LNCAP (cell line): ENCODE results near the gene SLC15A3.

ENCODE experiments used
- CTCF ChIP-seq: fragments of 450-650 bp; IDR thresholded peaks from 2 replicates; pipeline ENCODE4 v1.5.1; 2017; ENCODE audit warnings: mild to moderate bottlenecking

SLC15A3 gene

GRCh38 chr11:60964801-60965200, 12.8 kb upstream of the SLC15A3 start:
- TF ChIP-seq CTCF: no peak

DNA sequence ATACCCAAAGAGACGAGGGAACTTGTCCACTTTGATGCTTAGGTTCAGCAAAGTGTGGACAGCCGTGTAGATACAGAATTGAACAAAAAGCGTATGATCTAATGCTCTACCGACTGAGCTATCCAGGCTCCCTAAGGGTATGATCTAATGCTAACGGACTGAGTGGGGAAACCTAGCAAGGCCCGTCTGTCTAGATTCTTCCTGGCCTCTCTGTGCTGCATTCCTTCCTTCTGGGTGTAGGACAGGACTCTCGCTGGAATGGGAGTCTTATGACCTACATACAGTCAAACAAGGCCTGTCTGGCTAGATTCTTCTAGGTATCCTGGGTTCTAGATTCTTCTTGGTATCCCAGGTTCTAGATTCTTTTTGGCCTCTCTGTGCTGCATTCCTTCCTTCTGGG, 8.4 kb upstream of the SLC15A3 start:
- no peak for TF ChIP-seq CTCF

- TF ChIP-seq CTCF: no peak
Measured at GRCh38 chr11:60959431-60959830, 7.5 kb upstream of the SLC15A3 start.

- no peak for TF ChIP-seq CTCF
Measured at GRCh38 chr11:60957188-60957587, 5.2 kb upstream of the SLC15A3 start.

DNA sequence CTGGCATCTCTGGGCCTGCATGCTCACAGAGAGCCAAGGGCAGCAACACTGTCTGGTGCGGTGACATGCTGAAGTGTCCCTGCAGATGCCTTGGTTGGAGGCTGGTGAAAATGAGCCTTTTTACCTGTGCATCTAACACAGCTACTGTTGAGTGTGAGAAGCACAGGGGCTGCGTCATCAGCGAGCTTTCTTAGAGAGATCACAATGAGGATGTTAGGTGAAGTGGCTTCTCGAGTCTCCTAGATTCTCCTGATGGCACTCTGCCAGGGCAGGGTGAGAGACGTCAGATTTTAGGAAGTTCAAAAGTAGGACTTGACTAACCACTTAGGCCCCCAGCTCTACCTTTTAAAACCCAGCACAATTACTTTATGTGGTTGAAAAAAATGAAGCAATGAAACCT, 3.6 kb upstream of the SLC15A3 start:
- no peak for TF ChIP-seq CTCF

GRCh38 chr11:60954421-60954820, 2.4 kb upstream of the SLC15A3 start:
- TF ChIP-seq CTCF: no peak

DNA sequence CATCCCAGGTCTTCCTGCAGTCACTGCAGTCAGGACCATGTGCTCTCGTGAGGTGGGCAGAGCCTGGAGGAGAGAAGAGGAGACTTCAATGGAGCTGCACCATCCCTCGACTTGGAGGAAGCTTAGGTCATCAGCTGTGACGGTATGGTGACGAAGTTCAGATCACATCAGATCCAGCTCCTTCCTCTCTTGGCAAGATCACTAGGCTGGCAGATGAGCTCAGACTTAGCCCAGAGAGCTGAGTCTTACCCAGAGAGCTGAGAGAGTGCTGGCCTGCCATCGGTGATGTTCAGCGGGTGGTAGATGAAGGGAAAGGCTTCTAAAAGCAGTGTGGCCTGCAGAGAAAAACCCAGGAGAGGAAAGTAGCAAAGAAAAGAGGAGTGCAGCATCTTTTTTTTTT, 1.8 kb upstream of the SLC15A3 start:
- TF ChIP-seq CTCF: no peak

- TF ChIP-seq CTCF: no peak
Measured at GRCh38 chr11:60952742-60953170, 780 bp upstream of the SLC15A3 start.
